GM12878 (cell line): ENCODE results near the gene OR8A1. TPM values are rescaled to one million over a fixed set of nuclear protein-coding genes. Genes with fewer than 3 reads are reported as not detected.

Source experiments
- ATAC-seq: fragments of 200-7000 bp; cut with Tn5 transposase; 3 replicates; pipeline ENCODE4 v1.9.1; 2020; ENCODE audit warnings: mild to moderate bottlenecking, moderate library complexity
- BruUV-seq: library from RNA; stranded (reverse); fragments of 400-500 nt; replicated peaks from 2 replicates; lab custom pipeline; 2021; lab: Mats Ljungman, UMichigan
- CTCF ChIA-PET: fragments of 300-600 bp; sonication (Branson Sonifier 250); formaldehyde crosslinking; extraction: SDS; loops from one replicate; lab custom pipeline; 2021; ENCODE audit warnings: inconsistent platforms; lab: Yijun Ruan, JAX
- POLR2A ChIA-PET: fragments of 350-600 bp; formaldehyde crosslinking; extraction: SDS; loops from one replicate; lab custom pipeline; 2021; ENCODE audit warnings: inconsistent platforms; lab: Charles Lee
- RAD21 ChIA-PET: fragments of 300-600 bp; sonication (Branson Sonifier 250); formaldehyde crosslinking; loops from one replicate; lab custom pipeline; 2023; ENCODE audit warnings: antibody characterized with exemption; ENCODE audit not compliant: unreplicated experiment; lab: Charles Lee
- SMC1A ChIA-PET: fragments of 300-600 bp; sonication (Branson Sonifier 250); formaldehyde crosslinking; loops from one replicate; lab custom pipeline; 2023; ENCODE audit not compliant: unreplicated experiment, uncharacterized antibody; lab: Charles Lee
- DNase-seq: peaks from one replicate; pipeline ENCODE4 v3.0.0-alpha.2; 2011; ENCODE audit warnings: low read depth, low spot score
- FAIRE-seq: peaks from 3 replicates; lab custom pipeline; 2011; peaks lifted over from hg19 to GRCh38; lab: Jason Lieb, UNC
- H2AFZ ChIP-seq: 2 replicates; pipeline ENCODE4 v1.6.0; 2011; ENCODE audit warnings: low read depth, low read length, control low read depth; ENCODE audit not compliant: control insufficient read depth
- H3K27ac ChIP-seq: 2 replicates; pipeline ENCODE4 v1.5.1; 2011; ENCODE audit warnings: control low read depth; ENCODE audit not compliant: control insufficient read depth, insufficient read depth
- H3K27me3 ChIP-seq, 2 experiments: replicated peaks in 1 of 2; 2 replicates each; pipeline versions ENCODE4 v1.6.0 to v1.6.1; 2011; ENCODE audit warnings: low read length in 1 of 2; ENCODE audit not compliant: control insufficient read depth in 2 of 2, insufficient read depth in 2 of 2
- H3K36me3 ChIP-seq, 2 experiments: 2 replicates each; pipeline ENCODE4 v1.5.1; 2011; ENCODE audit warnings: low read length in 1 of 2; ENCODE audit not compliant: control insufficient read depth in 2 of 2, insufficient read depth in 2 of 2
- H3K4me1 ChIP-seq: 2 replicates; pipeline ENCODE4 v1.6.1; 2011; ENCODE audit warnings: mild to moderate bottlenecking, low read length, moderate library complexity, mixed read lengths; ENCODE audit not compliant: control insufficient read depth, insufficient read depth
- H3K4me2 ChIP-seq: 2 replicates; pipeline ENCODE4 v1.6.0; 2011; ENCODE audit warnings: control low read depth; ENCODE audit not compliant: control insufficient read depth, insufficient read depth
- H3K4me3 ChIP-seq: fragments of 200-600 bp; sonication (generic); 2 replicates; pipeline ENCODE4 v1.5.1; 2016
- H3K79me2 ChIP-seq: 2 replicates; pipeline ENCODE4 v1.6.0; 2011; ENCODE audit warnings: low read length; ENCODE audit not compliant: control insufficient read depth, insufficient read depth
- H3K9ac ChIP-seq: 2 replicates; pipeline ENCODE4 v1.8.0; 2011; ENCODE audit warnings: low read length, control low read depth, mixed read lengths; ENCODE audit not compliant: control insufficient read depth, insufficient read depth
- H3K9me3 ChIP-seq: replicated peaks from 3 replicates; pipeline ENCODE4 v1.5.1; 2011; ENCODE audit warnings: mild to moderate bottlenecking, low read length; ENCODE audit not compliant: control insufficient read depth, insufficient read depth
- H4K20me1 ChIP-seq: 2 replicates; pipeline ENCODE4 v1.6.0; 2011; ENCODE audit not compliant: control insufficient read depth, insufficient read depth
- BMI1 ChIP-seq: fragments of 450-650 bp; IDR thresholded peaks from 2 replicates; pipeline ENCODE4 v1.6.1; 2016; ENCODE audit warnings: mild to moderate bottlenecking, moderate library complexity, borderline replicate concordance
- DPF2 ChIP-seq: fragments of 450-650 bp; IDR thresholded peaks from 2 replicates; pipeline ENCODE4 v1.6.1; 2017; ENCODE audit warnings: mild to moderate bottlenecking
- MLLT1 ChIP-seq: fragments of 450-650 bp; IDR thresholded peaks from 2 replicates; pipeline ENCODE4 v1.6.1; 2016; ENCODE audit warnings: mild to moderate bottlenecking
- PAX8 ChIP-seq: fragments of 450-650 bp; IDR thresholded peaks from 2 replicates; pipeline ENCODE4 v1.6.1; 2017; ENCODE audit warnings: mild to moderate bottlenecking, moderate library complexity
- RELA ChIP-seq: fragments of 450-650 bp; IDR thresholded peaks from 2 replicates; pipeline ENCODE4 v1.8.0; 2014; ENCODE audit warnings: borderline replicate concordance; ENCODE audit not compliant: partially characterized antibody
- RFX5 ChIP-seq: IDR thresholded peaks from 2 replicates; pipeline ENCODE4 v1.6.1; 2011; ENCODE audit warnings: low read depth, low read length, improper control_type of control experiment
- SUPT20H ChIP-seq: IDR thresholded peaks from 2 replicates; pipeline ENCODE4 v1.6.1; 2011; ENCODE audit warnings: low read depth, mild to moderate bottlenecking, low read length, moderate library complexity, borderline replicate concordance; ENCODE audit not compliant: control insufficient read depth
- YBX1 ChIP-seq: fragments of 450-650 bp; IDR thresholded peaks from 2 replicates; pipeline ENCODE4 v1.6.1; 2016; ENCODE audit warnings: antibody characterized with exemption
- ZBED1 ChIP-seq: IDR thresholded peaks from 2 replicates; pipeline ENCODE4 v1.6.1; 2016; ENCODE audit warnings: borderline replicate concordance
- in situ Hi-C: fragments of 300-500 bp; cut with MboI; formaldehyde crosslinking; loops from 9 replicates; pipeline ENCODE4 v1.14.3; 2018; ENCODE audit warnings: mixed read lengths
- intact Hi-C: fragments of 100-400 bp; cut with micrococcal nuclease; formaldehyde crosslinking; loops from one replicate; pipeline ENCODE4 v1.14.2; 2022; ENCODE audit not compliant: unreplicated experiment
- polyA plus RNA-seq, 11 experiments: library from polyadenylated mRNA; depleted of rRNA in 4 of 11; unstranded in 6 of 11; stranded (reverse) in 5 of 11; fragments of >200 nt; fragmentation: Nextera tagmentation in 4 of 11; fragmentation: Illumina TruSeq in 1 of 11; extraction: Ambion mirVana in 4 of 11; extraction: Trizol in 1 of 11; gene quantifications; 1 replicate in 1 of 11; 2 replicates in 10 of 11; pipeline versions ENCODE4 v1.2.1 to v1.2.3, GENCODE V29; 2011 to 2016; ENCODE audit warnings: inconsistent platforms in 2 of 11, missing spikeins in 2 of 11, low read depth in 1 of 11
- total RNA-seq, 4 experiments: library from RNA; depleted of rRNA in 3 of 4; stranded (reverse); fragments of >200 nt in 3 of 4; fragmentation: Illumina TruSeq in 1 of 4; extraction: Trizol in 1 of 4; gene quantifications; 2 replicates each; pipeline versions ENCODE4 v1.2.1 to v1.2.3, GENCODE V29; 2013 to 2021
- TF ChIP-seq, protein P1 (sequence below): IDR thresholded peaks from 2 replicates; pipeline ENCODE4 v1.6.1; 2012; ENCODE audit warnings: low read length, inconsistent platforms
- TF ChIP-seq, protein P2 (sequence below): fragments of 450-650 bp; conservative IDR thresholded peaks from 2 replicates; pipeline ENCODE4 v1.6.1; 2017; ENCODE audit warnings: mild to moderate bottlenecking, moderate library complexity
- TF ChIP-seq, protein P3 (sequence below): fragments of 450-650 bp; IDR thresholded peaks from 2 replicates; pipeline ENCODE4 v1.6.1; 2018; ENCODE audit warnings: mild to moderate bottlenecking, low read depth, moderate library complexity; ENCODE audit not compliant: partially characterized antibody

The OR8A1 gene
- total and polyA plus RNA-seq, 10 of the 15 experiments (the other 5 are each of a cell fraction or from before 2014, with no cell fraction given) = not detected

DNA sequence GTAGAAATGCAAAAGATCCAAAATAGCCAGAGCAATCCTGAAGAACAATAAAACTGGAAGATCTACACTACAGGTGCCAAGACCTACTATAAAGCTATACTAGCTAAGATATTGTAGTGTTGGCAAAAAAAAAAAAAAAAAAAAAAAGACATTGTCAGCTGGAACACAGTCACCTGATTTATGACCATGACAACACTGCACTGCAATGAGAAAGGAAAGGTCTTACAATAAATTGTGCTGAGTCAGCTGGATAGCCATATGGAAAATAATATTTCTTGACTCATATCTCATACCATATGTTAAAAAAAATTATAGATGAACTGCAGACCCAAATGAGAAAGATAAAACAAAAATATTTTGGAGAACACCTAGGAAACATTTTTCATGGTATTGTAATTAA, 38.4 kb downstream of the OR8A1 start:
- intact Hi-C loops (no loop called here), in situ Hi-C loops (no loop called here)
- Histone ChIP-seq H3K4me2 (no peak overlapping the region), H3K36me3 (no peaks in the 10 kb centered on the region), H3K9me3 (no peaks in the 10 kb centered on the region), H3K4me3 (no peak overlapping the region), H3K27me3 (no peaks in the 10 kb centered on the region), H3K27ac (no peak overlapping the region), H3K9ac (no peak overlapping the region), H3K4me1 (no peaks in the 10 kb centered on the region), H4K20me1 (no peaks in the 10 kb centered on the region), H3K79me2 (no peaks in the 10 kb centered on the region), H2AFZ (no peak overlapping the region)
- ATAC-seq (no peak), DNase-seq (no peak), FAIRE-seq (no peak)
- CTCF ChIA-PET = no interaction called here
- RAD21 ChIA-PET = no interaction called here
- no TSS peak for BruUV-seq
- POLR2A ChIA-PET = interaction anchor here (0.7 kb wide), 1 partner anchor 1481 kb away, joined by 3 read pairs; no protein-coding TSS in a partner anchor
- TF ChIP-seq RELA (no peak), SUPT20H (no peak), YBX1 (no peak), PAX8 (no peak), RFX5 (no peak), DPF2 (no peak), MLLT1 (no peak), ZBED1 (no peak), BMI1 (no peak)
- TF ChIP-seq, protein P1, sequence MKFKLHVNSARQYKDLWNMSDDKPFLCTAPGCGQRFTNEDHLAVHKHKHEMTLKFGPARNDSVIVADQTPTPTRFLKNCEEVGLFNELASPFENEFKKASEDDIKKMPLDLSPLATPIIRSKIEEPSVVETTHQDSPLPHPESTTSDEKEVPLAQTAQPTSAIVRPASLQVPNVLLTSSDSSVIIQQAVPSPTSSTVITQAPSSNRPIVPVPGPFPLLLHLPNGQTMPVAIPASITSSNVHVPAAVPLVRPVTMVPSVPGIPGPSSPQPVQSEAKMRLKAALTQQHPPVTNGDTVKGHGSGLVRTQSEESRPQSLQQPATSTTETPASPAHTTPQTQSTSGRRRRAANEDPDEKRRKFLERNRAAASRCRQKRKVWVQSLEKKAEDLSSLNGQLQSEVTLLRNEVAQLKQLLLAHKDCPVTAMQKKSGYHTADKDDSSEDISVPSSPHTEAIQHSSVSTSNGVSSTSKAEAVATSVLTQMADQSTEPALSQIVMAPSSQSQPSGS = no peak
- TF ChIP-seq, protein P2, sequence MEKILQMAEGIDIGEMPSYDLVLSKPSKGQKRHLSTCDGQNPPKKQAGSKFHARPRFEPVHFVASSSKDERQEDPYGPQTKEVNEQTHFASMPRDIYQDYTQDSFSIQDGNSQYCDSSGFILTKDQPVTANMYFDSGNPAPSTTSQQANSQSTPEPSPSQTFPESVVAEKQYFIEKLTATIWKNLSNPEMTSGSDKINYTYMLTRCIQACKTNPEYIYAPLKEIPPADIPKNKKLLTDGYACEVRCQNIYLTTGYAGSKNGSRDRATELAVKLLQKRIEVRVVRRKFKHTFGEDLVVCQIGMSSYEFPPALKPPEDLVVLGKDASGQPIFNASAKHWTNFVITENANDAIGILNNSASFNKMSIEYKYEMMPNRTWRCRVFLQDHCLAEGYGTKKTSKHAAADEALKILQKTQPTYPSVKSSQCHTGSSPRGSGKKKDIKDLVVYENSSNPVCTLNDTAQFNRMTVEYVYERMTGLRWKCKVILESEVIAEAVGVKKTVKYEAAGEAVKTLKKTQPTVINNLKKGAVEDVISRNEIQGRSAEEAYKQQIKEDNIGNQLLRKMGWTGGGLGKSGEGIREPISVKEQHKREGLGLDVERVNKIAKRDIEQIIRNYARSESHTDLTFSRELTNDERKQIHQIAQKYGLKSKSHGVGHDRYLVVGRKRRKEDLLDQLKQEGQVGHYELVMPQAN = no peak
- TF ChIP-seq, protein P3, sequence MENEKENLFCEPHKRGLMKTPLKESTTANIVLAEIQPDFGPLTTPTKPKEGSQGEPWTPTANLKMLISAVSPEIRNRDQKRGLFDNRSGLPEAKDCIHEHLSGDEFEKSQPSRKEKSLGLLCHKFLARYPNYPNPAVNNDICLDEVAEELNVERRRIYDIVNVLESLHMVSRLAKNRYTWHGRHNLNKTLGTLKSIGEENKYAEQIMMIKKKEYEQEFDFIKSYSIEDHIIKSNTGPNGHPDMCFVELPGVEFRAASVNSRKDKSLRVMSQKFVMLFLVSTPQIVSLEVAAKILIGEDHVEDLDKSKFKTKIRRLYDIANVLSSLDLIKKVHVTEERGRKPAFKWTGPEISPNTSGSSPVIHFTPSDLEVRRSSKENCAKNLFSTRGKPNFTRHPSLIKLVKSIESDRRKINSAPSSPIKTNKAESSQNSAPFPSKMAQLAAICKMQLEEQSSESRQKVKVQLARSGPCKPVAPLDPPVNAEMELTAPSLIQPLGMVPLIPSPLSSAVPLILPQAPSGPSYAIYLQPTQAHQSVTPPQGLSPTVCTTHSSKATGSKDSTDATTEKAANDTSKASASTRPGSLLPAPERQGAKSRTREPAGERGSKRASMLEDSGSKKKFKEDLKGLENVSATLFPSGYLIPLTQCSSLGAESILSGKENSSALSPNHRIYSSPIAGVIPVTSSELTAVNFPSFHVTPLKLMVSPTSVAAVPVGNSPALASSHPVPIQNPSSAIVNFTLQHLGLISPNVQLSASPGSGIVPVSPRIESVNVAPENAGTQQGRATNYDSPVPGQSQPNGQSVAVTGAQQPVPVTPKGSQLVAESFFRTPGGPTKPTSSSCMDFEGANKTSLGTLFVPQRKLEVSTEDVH = no peak
- SMC1A ChIA-PET = interaction anchor here (1.0 kb wide), 1 partner anchor 15 kb away, joined by 4 read pairs; the partner anchor contains the start of gene TBRG1
